Sigmoid colon (tissue), 7 donors: ENCODE results near the gene PRKCA. TPM values are rescaled to one million over a fixed set of nuclear protein-coding genes. Genes with fewer than 3 reads are reported as not detected.

Experiments used
- DNase-seq: peaks from one replicate; pipeline ENCODE4 v3.0.0-alpha.2; 2019
- H3K27ac ChIP-seq, 4 donors: fragments of 200-600 bp; sonication (generic); one replicate each; pipeline ENCODE4 v1.5.1; 2016 to 2019; ENCODE audit warnings: mild to moderate bottlenecking in 1 of 4
- H3K27me3 ChIP-seq, 3 donors: fragments of 200-600 bp; sonication (generic); one replicate each; pipeline ENCODE4 v1.5.1; 2019; ENCODE audit warnings: mild to moderate bottlenecking in 1 of 3
- H3K36me3 ChIP-seq, 4 donors: fragments of 200-600 bp; sonication (generic); one replicate each; pipeline ENCODE4 v1.5.1; 2016 to 2019
- H3K4me1 ChIP-seq, 4 donors: fragments of 200-600 bp; sonication (generic); one replicate each; pipeline ENCODE4 v1.5.1; 2017 to 2019
- H3K4me3 ChIP-seq, 4 donors: fragments of 200-600 bp; sonication (generic); one replicate each; pipeline ENCODE4 v1.5.1; 2017 to 2019; ENCODE audit warnings: mild to moderate bottlenecking in 2 of 4, moderate library complexity in 1 of 4
- H3K9me3 ChIP-seq, 4 donors: fragments of 200-600 bp in 3 of 4; sonication (generic) in 3 of 4; one replicate each; pipeline versions ENCODE4 v1.5.1 to v1.6.1; 2013 to 2019
- EP300 ChIP-seq, 4 donors: sonication (generic); formaldehyde crosslinking; IDR thresholded peaks; one replicate each; pipeline ENCODE4 v1.6.1; 2017; ENCODE audit warnings: antibody characterized with exemption in 4 of 4
- POLR2A ChIP-seq, 2 donors: fragments of 450-650 bp; IDR thresholded peaks; one replicate each; pipeline ENCODE4 v1.6.1; 2016; ENCODE audit warnings: antibody characterized with exemption in 2 of 2, mild to moderate bottlenecking in 2 of 2, moderate library complexity in 2 of 2
- POLR2AphosphoS5 ChIP-seq, 4 donors: sonication (generic); formaldehyde crosslinking; IDR thresholded peaks; one replicate each; pipeline ENCODE4 v1.6.1; 2017; ENCODE audit warnings: antibody characterized with exemption in 4 of 4
- WGBS, 2 donors: extraction: QIAGEN DNeasy Blood & Tissue Kit; methylation state at CpG; one replicate each; pipeline ENCODE4 v1.1.7; 2013; 5-methylcytosine and 5-hydroxymethylcytosine counted together
- intact Hi-C: fragments of 100-400 bp; cut with DNase I; formaldehyde crosslinking; loops from one replicate; pipeline ENCODE4 v1.15.1; 2023
- polyA plus RNA-seq, 3 donors: library from polyadenylated mRNA; stranded (reverse); fragments of 200-250 nt; gene quantifications; one replicate each; pipeline ENCODE4 v1.2.3, GENCODE V29; 2013
- total RNA-seq, 4 donors: library from RNA; depleted of rRNA; stranded (reverse); fragments of >200 nt; gene quantifications; one replicate each; pipeline ENCODE4 v1.1.0, GENCODE V29; 2016
- TF ChIP-seq, protein P1 (sequence below), 4 experiments: fragments of 450-650 bp in 3 of 4; fragments of 200-600 bp in 1 of 4; IDR thresholded peaks; one replicate each; pipeline ENCODE4 v1.5.1; 2016 to 2019; ENCODE audit warnings: antibody characterized with exemption in 4 of 4, mild to moderate bottlenecking in 3 of 4, moderate library complexity in 2 of 4
- donor health status: healthy with polysubstance abuse.
- donor health status: Bipolar disorder and iron deficiency.
- donor health status: healthy.

Gene PRKCA
- total and polyA plus RNA-seq, 7 donors = 6.6 to 58.4 (median 42.6) TPM

DNA sequence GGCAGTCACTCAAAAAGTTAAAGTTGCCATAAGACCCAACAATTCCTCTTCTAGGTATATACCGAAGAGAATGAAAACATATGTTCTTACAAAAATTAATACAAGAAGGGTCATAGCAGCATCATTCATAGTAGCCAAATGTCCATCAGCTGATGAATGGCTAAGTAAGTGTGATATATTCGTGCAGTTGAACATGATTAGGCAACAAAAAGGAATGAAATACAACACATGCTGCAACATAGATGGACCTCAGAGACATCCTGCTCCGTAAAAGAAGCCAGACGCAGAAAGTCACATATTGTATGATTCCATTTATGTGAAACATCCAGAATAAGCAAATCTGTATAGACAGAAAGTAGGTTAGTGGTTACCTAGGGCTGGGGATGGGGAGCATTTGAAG lies 303.1 kb downstream of the PRKCA start:
- no peak for DNase-seq
- Histone ChIP-seq H3K27ac (no peak overlapping the region), H3K4me3 (no peak overlapping the region), H3K27me3 (no peaks in the 10 kb centered on the region), H3K36me3 (no peaks in the 10 kb centered on the region), H3K4me1 (peaks cover 0 to 33% (median 24%) of the 10 kb centered on the region in 4 donors), H3K9me3 (peaks cover 0 to 3% (median 0%) of the 10 kb centered on the region in 4 donors)
- intact Hi-C loops = no loop called here
- peak in 2 of 4 donors; percentile 25 to 26 for TF ChIP-seq POLR2AphosphoS5 (IDR thresholded peaks at IDR 0.05)
- TF ChIP-seq EP300 (IDR thresholded peaks at IDR 0.05) = no peak
- 82 to 84% methylated on average over 4 of the region's 4 CpGs for WGBS, 2 donors

DNA sequence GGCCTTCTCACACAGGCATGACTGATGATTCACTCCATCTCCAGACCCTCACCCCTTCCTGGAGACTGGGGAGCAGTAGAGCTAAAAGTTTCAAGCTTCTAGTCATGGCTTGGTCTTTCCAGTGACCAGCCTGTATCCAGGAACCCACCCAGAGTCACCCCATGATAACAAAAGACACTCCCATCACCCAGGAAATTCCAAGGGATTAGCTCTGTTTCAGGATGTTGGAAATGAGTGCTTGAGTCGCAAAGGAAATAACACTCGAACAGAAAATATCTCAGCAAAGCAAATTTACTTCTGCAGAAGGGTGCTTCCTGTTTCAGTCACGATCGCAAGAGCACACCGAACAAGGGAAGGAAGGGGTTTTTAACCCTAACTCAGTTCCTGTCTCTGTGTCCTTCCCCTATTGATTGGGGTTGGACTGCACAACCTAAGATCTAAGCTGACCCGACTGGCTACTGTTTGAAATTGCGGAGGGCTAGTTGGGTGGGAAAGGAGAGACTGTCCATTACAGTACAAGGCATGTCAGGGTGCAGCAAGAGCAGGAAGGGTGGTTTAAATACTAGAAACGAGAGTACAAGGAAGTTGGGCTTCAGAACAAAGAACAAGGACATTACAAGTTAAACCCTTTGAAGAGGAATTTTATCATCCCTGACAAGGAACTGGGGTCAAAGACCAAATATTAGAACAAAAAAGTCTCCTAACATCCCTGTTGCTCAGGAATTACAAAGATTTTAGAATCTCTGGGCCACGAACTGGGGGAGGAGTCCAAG lies 308.1 kb downstream of the PRKCA start:
- Histone ChIP-seq H3K4me3 (no peak overlapping the region), H3K27ac (no peak overlapping the region), H3K4me1 (peaks cover 0 to 11% (median 4%) of the 10 kb centered on the region in 4 donors), H3K27me3 (no peaks in the 10 kb centered on the region), H3K9me3 (peaks cover 0 to 5% (median 0%) of the 10 kb centered on the region in 4 donors), H3K36me3 (no peaks in the 10 kb centered on the region)
- TF ChIP-seq, protein P1, sequence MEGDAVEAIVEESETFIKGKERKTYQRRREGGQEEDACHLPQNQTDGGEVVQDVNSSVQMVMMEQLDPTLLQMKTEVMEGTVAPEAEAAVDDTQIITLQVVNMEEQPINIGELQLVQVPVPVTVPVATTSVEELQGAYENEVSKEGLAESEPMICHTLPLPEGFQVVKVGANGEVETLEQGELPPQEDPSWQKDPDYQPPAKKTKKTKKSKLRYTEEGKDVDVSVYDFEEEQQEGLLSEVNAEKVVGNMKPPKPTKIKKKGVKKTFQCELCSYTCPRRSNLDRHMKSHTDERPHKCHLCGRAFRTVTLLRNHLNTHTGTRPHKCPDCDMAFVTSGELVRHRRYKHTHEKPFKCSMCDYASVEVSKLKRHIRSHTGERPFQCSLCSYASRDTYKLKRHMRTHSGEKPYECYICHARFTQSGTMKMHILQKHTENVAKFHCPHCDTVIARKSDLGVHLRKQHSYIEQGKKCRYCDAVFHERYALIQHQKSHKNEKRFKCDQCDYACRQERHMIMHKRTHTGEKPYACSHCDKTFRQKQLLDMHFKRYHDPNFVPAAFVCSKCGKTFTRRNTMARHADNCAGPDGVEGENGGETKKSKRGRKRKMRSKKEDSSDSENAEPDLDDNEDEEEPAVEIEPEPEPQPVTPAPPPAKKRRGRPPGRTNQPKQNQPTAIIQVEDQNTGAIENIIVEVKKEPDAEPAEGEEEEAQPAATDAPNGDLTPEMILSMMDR (IDR thresholded peaks at IDR 0.05) = no peak
- TF ChIP-seq EP300 (IDR thresholded peaks at IDR 0.05) (no peak), POLR2AphosphoS5 (IDR thresholded peaks at IDR 0.05) (no peak), POLR2A (IDR thresholded peaks at IDR 0.05) (no peak)
- intact Hi-C loops = no loop called here
- no peak for DNase-seq
- WGBS, 2 donors = 52 to 54% methylated on average over 9 of the region's 9 CpGs

DNA sequence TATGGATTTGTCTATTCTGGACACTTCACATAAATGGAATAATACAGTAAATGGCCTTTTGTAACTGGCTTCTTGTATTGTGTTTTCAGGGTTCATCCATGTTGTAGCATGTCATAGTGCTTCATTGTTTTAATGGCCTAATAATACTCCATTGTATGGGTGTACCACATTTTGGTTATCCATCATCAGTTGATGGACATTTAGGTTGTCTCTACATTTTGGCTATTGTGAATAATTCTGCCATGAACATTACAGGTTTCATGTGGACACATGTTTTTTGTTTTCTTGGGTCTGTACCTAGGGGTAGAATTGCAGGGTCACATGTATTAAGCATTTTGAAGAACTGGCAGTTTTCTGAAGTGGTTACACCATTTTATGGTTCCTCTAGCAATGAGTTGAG lies 309.0 kb downstream of the PRKCA start:
- H3K27ac ChIP-seq = no peak overlapping the region
- no peak for TF ChIP-seq EP300 (IDR thresholded peaks at IDR 0.05)
- TF ChIP-seq, protein P1 (IDR thresholded peaks at IDR 0.05) = no peak
- no peak for TF ChIP-seq POLR2AphosphoS5 (IDR thresholded peaks at IDR 0.05)
- no peak for TF ChIP-seq POLR2A (IDR thresholded peaks at IDR 0.05)
- H3K36me3 ChIP-seq = no peaks in the 10 kb centered on the region
- no peaks in the 10 kb centered on the region for H3K27me3 ChIP-seq
- DNase-seq = no peak
- peaks cover 0 to 10% (median 4%) of the 10 kb centered on the region in 4 donors for H3K4me1 ChIP-seq
- peaks cover 0 to 5% (median 0%) of the 10 kb centered on the region in 4 donors for H3K9me3 ChIP-seq
- no peak overlapping the region for H3K4me3 ChIP-seq
- intact Hi-C loops = no loop called here

DNA sequence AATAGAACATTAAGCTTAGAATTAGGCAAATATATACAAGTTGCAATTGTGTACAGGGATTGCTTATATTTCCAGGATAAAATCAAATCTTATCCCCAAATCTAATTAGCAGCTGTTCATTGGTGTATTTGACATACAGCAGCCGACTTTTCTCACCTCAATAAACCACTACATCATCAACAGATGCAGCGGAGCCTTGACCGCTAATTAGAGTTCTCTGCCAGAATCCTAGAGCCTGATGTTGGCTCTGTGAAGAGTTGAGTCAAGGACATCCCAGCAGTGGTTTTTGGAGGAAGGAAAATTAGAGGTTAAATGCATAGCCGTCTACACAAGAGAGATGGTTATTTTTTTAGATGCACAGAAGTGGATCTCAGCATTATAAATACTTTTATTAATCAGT lies 310.6 kb downstream of the PRKCA start:
- WGBS, 2 donors = 86 to 87% methylated on average over 4 of the region's 4 CpGs
- H3K27ac ChIP-seq = no peak overlapping the region
- TF ChIP-seq POLR2AphosphoS5 (IDR thresholded peaks at IDR 0.05) (no peak), EP300 (IDR thresholded peaks at IDR 0.05) (no peak), POLR2A (IDR thresholded peaks at IDR 0.05) (no peak)
- TF ChIP-seq, protein P1 (IDR thresholded peaks at IDR 0.05) = no peak
- no peak for DNase-seq
- H3K36me3 ChIP-seq = no peaks in the 10 kb centered on the region
- H3K9me3 ChIP-seq = peaks cover 0 to 5% (median 0%) of the 10 kb centered on the region in 4 donors
- peaks cover 0 to 10% (median 4%) of the 10 kb centered on the region in 4 donors for H3K4me1 ChIP-seq
- intact Hi-C loops = no loop called here
- H3K27me3 ChIP-seq = no peaks in the 10 kb centered on the region
- no peak overlapping the region for H3K4me3 ChIP-seq

DNA sequence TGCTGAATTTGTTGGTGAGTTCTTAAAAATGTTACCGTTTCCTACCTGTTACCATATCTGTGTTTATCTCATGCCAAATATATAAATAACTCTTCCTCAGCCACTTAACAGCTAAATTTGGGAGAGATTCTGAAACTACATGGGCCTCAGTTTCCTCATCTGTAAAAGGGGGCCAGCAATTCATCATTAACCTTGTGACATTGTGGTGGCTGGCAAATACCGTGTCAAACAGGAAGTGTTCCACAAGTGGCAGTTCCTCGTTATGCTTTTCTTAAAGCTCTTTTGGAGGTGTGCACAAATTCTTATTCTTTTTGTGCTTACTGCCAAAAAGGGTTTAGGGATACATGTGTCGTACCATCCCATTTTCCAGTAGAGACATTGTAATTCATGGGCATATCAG lies 312.1 kb downstream of the PRKCA start:
- TF ChIP-seq POLR2A (IDR thresholded peaks at IDR 0.05) (no peak), POLR2AphosphoS5 (IDR thresholded peaks at IDR 0.05) (no peak), EP300 (IDR thresholded peaks at IDR 0.05) (no peak)
- TF ChIP-seq, protein P1 (IDR thresholded peaks at IDR 0.05) = no peak
- Histone ChIP-seq H3K9me3 (peaks cover 0 to 5% (median 0%) of the 10 kb centered on the region in 4 donors), H3K4me1 (peaks cover 0 to 10% (median 4%) of the 10 kb centered on the region in 4 donors), H3K4me3 (no peak overlapping the region), H3K36me3 (no peaks in the 10 kb centered on the region), H3K27ac (no peak overlapping the region), H3K27me3 (no peaks in the 10 kb centered on the region)
- intact Hi-C loops = no loop called here
- 61 to 72% methylated on average over 4 of the region's 4 CpGs for WGBS, 2 donors
- DNase-seq = no peak
